HG03039 (cell line): ENCODE results near the gene RSBN1.
"Not testable (repeated sequence)": the region's sequence is repeated elsewhere in the genome, so short reads cannot be mapped to it uniquely, and the experiment has no call there.

ENCODE experiments used
- ATAC-seq: cut with Tn5 transposase; IDR thresholded peaks from one replicate; pipeline ENCODE4 v1.9.1; 2021; ENCODE audit warnings: mild to moderate bottlenecking, moderate library complexity; ENCODE audit not compliant: unreplicated experiment

The RSBN1 gene

GRCh38 chr1:113783254-113784103 is 28.8 kb downstream of the RSBN1 start:
- peak; percentile 73 for ATAC-seq

DNA sequence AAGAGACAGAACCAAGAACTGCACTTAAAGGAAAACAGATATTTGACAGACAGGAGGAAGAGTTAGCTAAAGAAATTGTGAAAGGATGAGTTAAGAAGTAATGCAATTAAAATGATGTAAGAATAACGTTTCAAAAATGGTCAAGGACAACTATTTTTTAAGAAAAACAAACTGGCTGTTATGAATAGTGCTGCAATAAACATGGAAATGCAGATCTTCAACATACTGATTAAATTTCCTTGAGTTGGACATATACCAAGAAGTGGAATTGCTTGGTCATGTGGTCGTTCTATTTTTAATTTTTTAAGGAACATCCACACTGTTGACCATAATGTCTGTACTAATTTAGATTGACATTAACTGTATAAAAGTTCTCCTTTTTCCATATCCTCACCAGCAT is 29.9 kb downstream of the RSBN1 start:
- ATAC-seq = no peak

DNA sequence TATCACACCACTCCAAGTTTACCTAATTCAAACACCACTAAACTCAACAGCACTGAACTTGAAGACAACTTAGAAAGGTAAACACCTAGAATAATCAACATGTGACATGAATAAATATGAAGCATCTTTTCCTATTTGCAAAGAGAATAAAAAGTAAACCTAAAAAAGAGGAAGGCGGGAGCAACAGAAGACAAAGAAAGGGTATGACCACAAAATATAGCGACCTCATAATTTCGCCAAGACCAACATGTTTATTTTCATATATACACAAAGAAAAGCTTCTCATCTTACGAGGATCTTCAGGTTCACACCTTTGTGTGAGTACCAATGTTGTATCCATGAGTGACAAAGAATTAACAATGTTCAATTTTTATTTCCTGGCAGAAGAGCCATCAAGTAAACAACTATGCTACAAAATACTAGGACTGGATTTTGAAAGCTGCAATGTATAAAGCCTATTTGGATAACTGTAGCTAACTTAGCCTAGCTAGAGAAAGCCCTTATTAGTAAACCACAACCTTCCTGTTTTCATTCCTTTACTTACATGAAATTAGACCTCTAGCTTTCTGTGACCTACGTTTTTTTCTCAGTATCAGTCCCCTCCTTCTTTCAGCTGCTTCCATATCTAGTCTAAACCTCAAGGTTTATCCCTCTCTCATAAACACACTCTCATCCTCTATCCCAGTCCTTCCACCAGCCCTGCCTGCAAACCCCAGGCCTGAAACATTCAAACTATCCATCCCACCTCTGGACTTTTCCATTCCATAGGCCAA is 31.7 kb downstream of the RSBN1 start:
- ATAC-seq = peak; percentile 41

GRCh38 chr1:113779542-113779941 is 32.7 kb downstream of the RSBN1 start:
- ATAC-seq = no peak

GRCh38 chr1:113777561-113777960 is 34.7 kb downstream of the RSBN1 start:
- no peak for ATAC-seq

- no peak for ATAC-seq
These were observed 42.2 kb downstream of the RSBN1 start for GRCh38 chr1:113770031-113770430.

- ATAC-seq = no peak
These were observed 42.7 kb downstream of the RSBN1 start for GRCh38 chr1:113769601-113769970.

DNA sequence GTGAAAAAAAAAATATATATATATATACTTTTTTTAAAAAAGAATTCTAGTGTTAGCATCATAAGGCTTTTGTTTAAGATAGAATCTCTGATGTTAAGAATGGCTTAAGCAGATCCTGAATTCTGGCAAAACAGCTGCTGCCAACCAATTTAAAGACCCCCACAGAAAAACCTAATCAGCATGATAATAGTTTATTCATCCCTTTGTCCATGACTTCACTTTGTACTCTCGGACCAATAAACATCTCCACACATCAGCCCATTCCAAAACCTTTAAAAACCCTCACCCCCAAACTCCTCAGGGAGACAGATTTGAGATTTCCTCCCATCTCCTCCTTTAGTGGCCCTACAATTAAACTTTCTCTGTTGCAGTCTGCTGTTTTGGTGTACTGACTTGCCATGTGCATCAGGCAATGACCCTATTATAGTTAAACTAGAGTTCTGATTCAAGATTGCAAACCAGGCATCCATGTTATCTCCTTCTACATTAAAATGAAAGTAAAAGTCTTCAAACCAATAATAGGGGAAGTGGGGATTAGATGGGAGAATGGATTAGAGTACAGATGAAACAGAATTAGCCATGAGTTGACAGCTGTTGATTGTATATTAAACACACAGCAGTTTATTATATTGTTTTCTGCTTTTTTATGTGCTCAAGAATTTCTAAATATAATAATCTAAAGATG is 43.2 kb downstream of the RSBN1 start:
- ATAC-seq = no peak

DNA sequence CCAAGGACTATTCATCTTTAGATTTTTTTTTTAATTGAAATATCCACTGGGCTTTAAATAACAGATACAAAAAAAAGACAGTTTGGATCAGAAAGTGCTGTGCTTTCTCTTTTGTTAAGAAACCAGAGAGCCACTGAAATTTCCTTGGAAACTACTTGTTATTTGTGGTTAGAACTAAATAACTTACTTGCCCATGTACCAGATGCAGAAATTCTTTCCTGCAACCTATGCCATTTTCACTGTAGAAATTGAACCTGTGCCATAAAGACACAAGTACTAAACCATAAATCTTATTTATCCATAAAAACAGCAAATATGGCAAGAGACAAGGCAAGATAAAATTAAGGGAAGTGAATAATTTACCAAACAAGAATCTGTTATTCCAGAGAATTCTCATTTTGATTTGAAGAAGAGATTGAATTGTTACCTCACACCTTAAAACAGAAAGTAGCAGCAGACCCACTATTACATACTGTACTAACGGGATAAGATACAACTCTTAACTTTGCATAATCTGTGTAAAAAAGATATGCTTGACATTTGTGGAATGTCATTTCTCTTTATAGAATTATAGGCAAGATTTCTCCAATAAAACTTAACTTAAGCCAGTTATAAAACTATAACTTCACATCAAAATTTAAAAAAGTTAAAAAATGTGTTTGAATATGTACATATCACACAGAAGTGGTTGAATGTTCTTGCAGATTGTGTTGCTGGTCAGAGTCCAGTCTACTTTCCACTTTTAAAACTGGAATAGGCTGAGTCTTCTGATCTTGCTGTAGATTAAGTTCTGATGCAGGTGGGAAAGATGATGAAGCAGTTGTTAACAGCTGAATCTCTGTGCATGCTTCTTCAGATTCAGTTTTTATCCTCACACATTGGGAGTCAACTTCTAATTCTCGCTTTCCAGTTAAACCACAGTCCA is 46.7 kb downstream of the RSBN1 start:
- ATAC-seq = no peak

- ATAC-seq = no peak
These were observed 48.6 kb downstream of the RSBN1 start for GRCh38 chr1:113763661-113764060.

DNA sequence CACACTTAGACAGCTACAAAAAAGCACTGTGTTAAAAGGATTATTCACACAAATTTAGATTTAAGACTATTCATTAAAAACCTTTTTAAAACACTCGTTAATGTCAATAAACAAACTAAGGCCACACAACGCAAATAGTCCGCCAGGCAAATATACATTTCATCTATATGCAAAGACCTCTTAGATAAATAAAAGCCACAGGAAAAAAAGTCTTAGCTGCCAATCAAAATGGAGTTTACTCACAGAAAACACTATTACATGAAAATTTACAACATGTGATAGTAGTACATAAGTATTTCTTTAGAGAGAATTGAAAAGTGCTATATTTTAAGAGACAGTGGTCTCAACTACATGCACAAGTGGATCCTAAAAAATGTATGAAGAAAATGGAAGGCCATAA is 50.3 kb downstream of the RSBN1 start:
- ATAC-seq = no peak

DNA sequence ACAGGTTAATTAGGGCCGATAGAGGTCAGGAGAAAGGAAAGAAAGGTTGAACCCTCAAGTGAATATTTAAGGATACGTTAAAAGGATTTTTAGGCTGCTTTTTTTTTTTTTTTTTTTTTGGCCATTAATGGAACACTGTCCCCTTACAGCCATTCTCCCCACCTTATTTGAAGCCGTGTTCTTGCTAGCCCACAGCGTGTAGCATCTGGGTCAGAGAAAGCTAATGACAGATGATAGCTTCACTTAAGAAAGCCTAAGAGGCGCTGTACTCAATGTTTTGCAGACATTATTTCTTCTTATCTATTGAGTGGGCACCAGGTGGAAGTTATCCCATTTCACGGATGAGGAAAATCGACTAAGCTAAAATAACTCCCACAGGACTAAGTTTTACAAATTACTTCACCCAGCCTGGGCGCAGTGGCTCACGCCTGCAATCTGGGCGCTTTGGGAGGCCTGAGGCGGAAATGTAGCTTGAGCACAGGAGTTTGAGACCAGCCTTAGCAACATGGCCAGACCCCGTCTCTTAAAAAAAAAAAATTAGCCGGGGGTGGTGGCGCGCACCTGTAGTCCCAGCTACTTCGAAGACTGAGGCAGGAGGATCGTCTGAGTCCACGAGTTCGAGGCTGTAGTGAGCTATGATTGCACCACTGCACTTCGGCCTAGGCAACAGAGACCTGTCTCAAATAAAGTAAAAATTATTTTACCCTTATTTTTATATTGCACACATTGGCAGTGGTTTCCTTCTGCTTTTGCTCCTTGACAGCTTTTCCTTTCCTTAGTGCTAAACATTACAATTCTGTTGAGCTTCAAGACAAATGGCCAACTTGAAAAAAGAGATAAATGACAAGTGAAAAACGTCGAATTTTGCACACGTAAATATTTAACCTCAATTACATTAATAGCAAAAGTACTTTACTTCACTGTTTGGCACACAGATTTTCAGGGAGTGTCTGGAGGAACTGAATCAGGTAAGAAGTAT is 51.9 kb downstream of the RSBN1 start:
- no peak for ATAC-seq

DNA sequence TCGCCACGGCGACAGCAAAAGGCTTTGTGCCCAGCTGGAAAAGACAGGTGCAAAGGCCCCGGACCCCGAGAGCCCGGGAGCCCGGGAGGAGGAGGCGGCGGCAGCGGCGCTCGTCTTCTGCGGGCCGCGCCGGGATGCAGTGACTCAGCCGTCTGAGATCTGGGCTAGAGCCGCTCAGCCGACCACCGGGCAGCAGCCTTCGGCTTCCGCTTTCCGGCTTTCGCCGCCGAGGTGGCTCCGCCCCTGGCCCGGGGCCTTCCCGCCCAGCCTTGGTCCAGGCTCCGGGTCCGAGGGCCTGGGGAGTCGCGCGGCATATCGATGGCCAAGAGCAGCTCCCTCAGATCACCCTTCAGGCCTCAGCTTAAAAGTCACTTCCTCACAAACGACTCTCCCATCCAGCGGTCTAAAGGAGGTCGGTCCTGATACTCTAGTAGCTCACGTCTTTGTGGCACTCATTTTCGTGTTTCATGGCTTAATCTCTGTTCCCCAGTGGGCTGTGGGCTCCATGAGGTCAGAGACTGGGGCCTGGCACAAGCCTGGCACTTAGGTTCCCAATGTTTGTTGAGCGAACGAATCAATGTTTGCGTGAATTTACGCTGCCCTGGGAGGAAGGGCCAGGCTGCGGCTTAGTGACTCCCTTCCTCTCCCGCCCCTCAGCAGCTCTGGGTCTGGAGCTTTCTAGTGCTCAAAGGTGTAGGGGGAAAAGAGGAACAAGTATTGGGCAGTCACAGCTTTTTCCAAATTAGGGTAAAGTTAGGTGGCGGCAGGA is 52.8 kb downstream of the RSBN1 start, which contains the start of gene PHTF1:
TSS of gene PHTF1 (minus strand) at position 154 of the 769 bp plus-strand sequence. CDS start 783 bp downstream, outside the sequence.
- peak; percentile 84 for ATAC-seq

DNA sequence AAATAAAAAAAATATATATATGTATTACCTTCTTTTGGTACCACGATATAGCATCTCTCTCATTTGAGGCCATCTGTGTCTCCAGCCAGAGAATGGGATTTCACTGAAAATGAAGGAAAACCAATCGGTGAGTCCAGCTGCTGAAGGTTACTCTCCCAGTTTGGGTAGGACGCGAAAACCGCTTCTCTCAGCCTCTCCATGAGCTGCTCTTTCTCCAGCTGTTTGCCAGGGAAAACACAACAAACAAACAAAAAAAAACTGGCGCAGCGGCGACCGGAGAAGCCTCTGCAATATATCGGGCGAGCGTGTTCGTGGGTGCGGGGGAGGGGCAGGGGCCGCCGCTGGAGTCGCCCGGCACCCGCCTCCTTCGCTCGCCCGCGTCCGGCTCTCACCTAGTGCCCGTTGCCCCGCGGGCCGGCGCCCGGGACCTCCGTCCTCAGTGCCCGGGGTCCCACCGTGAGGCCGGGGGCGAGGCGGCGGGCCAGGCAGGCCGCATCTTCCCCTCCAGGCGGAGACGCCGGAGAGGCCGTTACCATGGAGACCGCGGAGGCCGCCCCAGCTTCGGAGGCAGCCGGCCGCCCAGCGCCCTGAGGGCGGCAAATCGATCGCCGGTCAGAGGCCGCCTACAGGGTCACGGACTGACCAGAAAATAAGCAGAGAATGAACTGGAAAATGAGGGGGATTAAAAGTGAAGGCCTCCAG is 53.5 kb downstream of the RSBN1 start:
- ATAC-seq = peak; percentile 50

DNA sequence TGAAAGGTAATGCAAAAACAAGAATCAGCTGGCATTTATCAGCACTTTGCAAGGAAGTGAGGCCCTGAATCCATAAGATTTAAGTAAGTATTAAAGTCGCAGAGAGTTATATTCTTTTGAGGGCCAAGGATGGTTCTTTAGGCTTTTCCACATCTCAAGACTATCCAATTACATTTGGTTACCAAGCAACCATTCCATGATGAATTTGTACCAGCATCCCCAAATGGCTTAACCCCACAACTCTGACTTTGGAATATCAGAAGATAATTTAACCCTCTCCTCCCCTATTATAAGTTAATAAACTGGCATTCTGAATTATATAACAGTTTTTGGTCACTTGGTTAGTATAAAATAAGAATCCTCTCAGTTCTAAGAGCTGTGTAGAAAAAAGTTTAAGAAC is 55.8 kb downstream of the RSBN1 start:
- ATAC-seq = no peak

DNA sequence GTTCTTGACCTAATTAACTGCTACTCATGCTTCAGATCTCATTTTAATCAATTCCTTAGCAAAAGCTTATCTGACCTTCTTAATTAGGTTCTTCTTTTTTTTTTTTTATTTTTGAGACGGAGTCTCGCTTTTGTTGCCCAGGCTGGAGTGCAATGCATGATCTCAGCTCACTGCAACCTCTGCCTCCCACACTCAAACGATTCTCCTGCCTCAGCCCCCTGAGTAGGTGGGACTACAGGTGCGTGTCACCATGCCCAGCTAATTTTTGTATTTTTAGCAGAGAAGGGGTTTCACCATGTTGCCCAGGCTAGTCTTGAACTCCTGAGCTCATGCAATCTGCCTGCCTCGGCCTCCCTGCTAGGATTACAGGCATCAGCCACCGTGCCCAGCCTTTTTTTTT is 58.9 kb downstream of the RSBN1 start:
- not testable (repeated sequence) for ATAC-seq

- no peak for ATAC-seq
These were observed 60.8 kb downstream of the RSBN1 start for GRCh38 chr1:113751516-113751915.

- no peak for ATAC-seq
These were observed 61.2 kb downstream of the RSBN1 start for GRCh38 chr1:113751114-113751513.
